ENCODE results near the gene PABPC1L.

The PABPC1L gene

DNA sequence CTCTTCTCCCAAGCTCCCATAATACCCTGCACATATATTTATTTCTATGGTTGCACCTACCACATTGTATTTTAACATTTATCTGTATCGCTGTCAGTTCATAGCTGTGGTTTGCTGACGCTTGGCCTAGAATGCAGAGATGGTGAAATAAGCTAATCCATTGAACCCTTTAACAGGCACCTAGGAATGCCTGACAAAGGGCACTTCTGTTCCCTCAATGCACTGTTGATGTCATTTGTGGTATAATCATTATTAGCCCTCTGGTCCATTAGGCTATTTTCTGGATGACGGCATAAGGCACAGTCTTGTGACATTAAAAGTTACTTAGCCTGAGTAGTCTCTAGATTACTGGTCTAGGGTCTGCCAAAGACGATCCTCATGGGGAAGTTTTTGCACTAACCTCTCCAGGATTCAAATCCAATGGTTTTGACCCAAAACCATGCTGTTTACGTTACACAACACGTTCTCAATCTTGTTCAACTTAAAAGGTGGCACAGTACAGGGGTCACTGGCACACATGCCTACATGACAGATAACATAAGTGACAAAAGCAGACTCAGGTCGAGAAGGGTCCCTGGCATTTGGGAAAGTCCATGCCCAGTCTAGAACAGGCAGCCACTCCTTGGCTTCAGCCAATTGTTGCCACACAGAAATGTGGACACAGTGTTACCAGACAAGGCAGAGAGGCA is 26.5 kb upstream of the PABPC1L start:
- Histone ChIP-seq H3K4me1 (ENCODE audit: insufficient read depth, insufficient read length) (peaks cover 2% of the 10 kb centered on the region), H3K9ac (ENCODE audit: insufficient read length, low read depth) (no peak overlapping the region), H3K36me3 (ENCODE audit: insufficient read depth, insufficient read length, low read length) (peaks cover 13% of the 10 kb centered on the region), H3K4me3 (ENCODE audit: insufficient read length, low read depth) (no peak overlapping the region), H3K27me3 (ENCODE audit: insufficient read depth, insufficient read length) (no peaks in the 10 kb centered on the region), H3K9me3 (ENCODE audit: insufficient read depth, low read length) (no peaks in the 10 kb centered on the region)
- no peak for TF ChIP-seq SUZ12 (IDR thresholded peaks at IDR 0.05; ENCODE audit: extremely low read depth, insufficient read depth, insufficient read length)
- no peak for TF ChIP-seq ZNF274 (IDR thresholded peaks at IDR 0.05; ENCODE audit: low read depth, low read length)
- TF ChIP-seq YY1 (IDR thresholded peaks at IDR 0.05; ENCODE audit: insufficient read depth, insufficient read length), result no peak
- no peak for DNase-seq (ENCODE audit: low read depth, low spot score)

DNA sequence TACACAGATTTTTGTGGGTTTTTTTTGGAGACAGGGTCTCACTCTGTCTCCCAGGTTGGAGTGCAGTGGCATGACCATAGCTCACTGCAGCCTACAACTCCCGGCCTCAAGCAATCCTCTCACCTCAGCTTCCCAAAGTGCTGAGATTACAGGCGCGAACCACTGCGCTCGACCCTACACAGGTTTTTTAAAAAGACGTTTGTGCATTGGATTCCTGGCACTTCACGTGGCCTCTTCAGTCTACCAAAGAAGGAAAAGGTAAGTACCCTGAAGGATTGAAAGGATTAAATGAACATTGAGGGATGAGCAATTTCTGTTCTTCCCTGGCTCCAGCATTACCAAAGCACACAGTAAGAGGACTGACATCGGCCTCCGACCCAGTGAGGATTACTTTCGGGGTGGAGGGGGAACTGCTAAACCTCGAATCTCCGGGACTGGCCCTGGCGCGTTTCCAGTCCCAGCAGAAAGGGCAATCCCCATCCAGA is 24.9 kb upstream of the PABPC1L start:
- peaks cover 28% of the 10 kb centered on the region for H3K36me3 ChIP-seq (ENCODE audit: insufficient read depth, insufficient read length, low read length)
- no peaks in the 10 kb centered on the region for H3K27me3 ChIP-seq (ENCODE audit: insufficient read depth, insufficient read length)
- peaks cover 2% of the 10 kb centered on the region for H3K4me1 ChIP-seq (ENCODE audit: insufficient read depth, insufficient read length)
- H3K4me3 ChIP-seq (ENCODE audit: insufficient read length, low read depth), result peak overlapping the region; percentile 21
- no peak for DNase-seq (ENCODE audit: low read depth, low spot score)
- peak overlapping the region; percentile 57 for H3K9ac ChIP-seq (ENCODE audit: insufficient read length, low read depth)
- no peaks in the 10 kb centered on the region for H3K9me3 ChIP-seq (ENCODE audit: insufficient read depth, low read length)
- TF ChIP-seq SUZ12 (IDR thresholded peaks at IDR 0.05; ENCODE audit: extremely low read depth, insufficient read depth, insufficient read length) (no peak), YY1 (IDR thresholded peaks at IDR 0.05; ENCODE audit: insufficient read depth, insufficient read length) (no peak), ZNF274 (IDR thresholded peaks at IDR 0.05; ENCODE audit: low read depth, low read length) (no peak)

DNA sequence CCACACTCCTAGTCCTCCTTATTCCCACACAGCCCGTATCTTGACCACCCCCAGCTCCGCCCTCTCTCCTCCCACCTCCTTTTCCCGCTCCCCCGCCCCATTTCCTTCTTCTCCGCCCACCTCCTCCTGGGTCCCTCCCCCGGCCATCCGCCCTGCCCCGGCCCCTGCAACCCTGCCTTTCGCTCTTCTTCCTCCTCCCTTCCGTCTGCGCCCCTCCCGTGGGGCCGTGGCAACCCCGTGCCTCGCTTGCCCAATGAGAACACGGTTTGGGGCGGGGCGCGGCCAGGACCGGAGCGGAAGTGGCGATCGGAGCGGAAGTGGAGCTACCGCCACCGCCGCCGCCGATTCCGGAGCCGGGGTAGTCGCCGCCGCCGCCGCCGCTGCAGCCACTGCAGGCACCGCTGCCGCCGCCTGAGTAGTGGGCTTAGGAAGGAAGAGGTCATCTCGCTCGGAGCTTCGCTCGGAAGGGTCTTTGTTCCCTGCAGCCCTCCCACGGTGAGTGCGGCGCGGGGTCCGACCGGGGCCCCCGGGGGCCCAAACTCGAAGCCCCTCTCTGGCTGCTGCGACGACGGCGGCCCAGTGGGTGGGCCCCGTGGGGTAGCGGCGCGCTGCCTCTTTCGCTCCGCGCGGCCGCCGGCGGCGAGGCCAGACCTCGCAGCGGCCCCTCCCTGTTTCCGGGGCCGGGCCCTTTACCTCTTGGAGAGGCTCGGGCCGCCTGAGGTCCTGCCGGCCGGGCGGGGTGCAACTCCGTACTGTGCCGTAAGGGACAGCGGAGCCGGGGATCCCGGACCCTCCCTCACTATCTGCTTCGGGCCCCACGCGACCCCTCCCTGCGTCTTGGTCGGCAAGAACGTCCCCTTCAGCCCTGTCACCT is 24.2 kb upstream of the PABPC1L start, which contains the start of gene YWHAB:
TSS of gene YWHAB (plus strand) at position 314 of the 874 bp plus-strand sequence. CDS start 15,829 bp downstream, outside the sequence.
- H3K9ac ChIP-seq (ENCODE audit: insufficient read length, low read depth), result peak within 1 kb of the TSS; percentile 94

DNA sequence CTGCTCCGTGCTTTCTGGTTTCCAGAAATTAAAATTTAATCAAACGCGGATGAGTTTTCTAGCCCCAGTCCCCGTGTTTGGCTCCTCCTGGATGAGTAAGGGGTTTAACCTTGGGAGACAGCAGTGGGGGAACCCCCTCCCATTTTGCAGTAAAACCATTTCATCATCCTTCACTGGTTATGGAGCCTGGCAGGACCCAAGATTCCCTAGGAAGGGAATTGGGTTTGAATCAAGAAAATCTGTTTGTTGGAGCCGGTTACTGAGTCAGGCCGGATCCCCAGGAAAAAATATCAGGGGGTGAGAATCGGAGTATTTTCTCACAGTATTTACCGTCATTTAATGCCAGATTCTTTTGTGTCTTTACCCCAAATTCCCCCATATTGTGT is 23.6 kb upstream of the PABPC1L start:
- no peak for DNase-seq (ENCODE audit: low read depth, low spot score)
- Histone ChIP-seq H3K9me3 (ENCODE audit: insufficient read depth, low read length) (no peaks in the 10 kb centered on the region), H3K4me3 (ENCODE audit: insufficient read length, low read depth) (peak overlapping the region; percentile 89), H3K9ac (ENCODE audit: insufficient read length, low read depth) (peak overlapping the region; percentile 94), H3K27me3 (ENCODE audit: insufficient read depth, insufficient read length) (no peaks in the 10 kb centered on the region), H3K36me3 (ENCODE audit: insufficient read depth, insufficient read length, low read length) (peaks cover 36% of the 10 kb centered on the region), H3K4me1 (ENCODE audit: insufficient read depth, insufficient read length) (peaks cover 2% of the 10 kb centered on the region)
- TF ChIP-seq ZNF274 (IDR thresholded peaks at IDR 0.05; ENCODE audit: low read depth, low read length) (no peak), SUZ12 (IDR thresholded peaks at IDR 0.05; ENCODE audit: extremely low read depth, insufficient read depth, insufficient read length) (no peak), YY1 (IDR thresholded peaks at IDR 0.05; ENCODE audit: insufficient read depth, insufficient read length) (no peak)

More for the DNA sequence above, 24.2 kb upstream of the PABPC1L start, which contains the start of gene YWHAB:
- Histone ChIP-seq H3K36me3 (ENCODE audit: insufficient read depth, insufficient read length, low read length) (peaks cover 32% of the 10 kb centered on the region), H3K4me3 (ENCODE audit: insufficient read length, low read depth) (peak within 1 kb of the TSS; percentile 89), H3K9me3 (ENCODE audit: insufficient read depth, low read length) (no peaks in the 10 kb centered on the region), H3K27me3 (ENCODE audit: insufficient read depth, insufficient read length) (no peaks in the 10 kb centered on the region), H3K4me1 (ENCODE audit: insufficient read depth, insufficient read length) (peaks cover 2% of the 10 kb centered on the region)
- peak; percentile 98 for DNase-seq (ENCODE audit: low read depth, low spot score)
- TF ChIP-seq ZNF274 (IDR thresholded peaks at IDR 0.05; ENCODE audit: low read depth, low read length), result no peak
- TF ChIP-seq SUZ12 (IDR thresholded peaks at IDR 0.05; ENCODE audit: extremely low read depth, insufficient read depth, insufficient read length), result no peak
- no peak for TF ChIP-seq YY1 (IDR thresholded peaks at IDR 0.05; ENCODE audit: insufficient read depth, insufficient read length)

DNA sequence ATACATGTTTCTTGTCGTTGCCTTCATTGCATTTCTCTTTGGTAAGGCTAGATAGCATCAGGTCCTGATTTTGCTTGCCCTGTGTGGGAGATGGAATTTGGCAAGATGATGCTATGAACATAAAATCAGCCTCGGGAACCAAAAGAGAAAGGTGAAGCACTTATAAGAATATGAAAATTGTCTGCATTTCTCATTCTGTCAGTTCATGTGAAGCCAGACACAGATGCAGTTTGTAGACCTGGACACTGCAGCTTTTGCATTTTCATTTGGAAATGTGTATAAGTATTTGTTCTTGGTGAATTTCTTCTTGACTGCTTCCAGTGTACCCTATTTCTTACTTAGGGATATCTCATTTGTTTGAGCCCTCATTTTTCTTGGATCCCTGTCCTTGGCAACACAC is 23.0 kb upstream of the PABPC1L start:
- DNase-seq (ENCODE audit: low read depth, low spot score), result no peak
- no peaks in the 10 kb centered on the region for H3K9me3 ChIP-seq (ENCODE audit: insufficient read depth, low read length)
- peak overlapping the region; percentile 89 for H3K4me3 ChIP-seq (ENCODE audit: insufficient read length, low read depth)
- TF ChIP-seq ZNF274 (IDR thresholded peaks at IDR 0.05; ENCODE audit: low read depth, low read length) (no peak), SUZ12 (IDR thresholded peaks at IDR 0.05; ENCODE audit: extremely low read depth, insufficient read depth, insufficient read length) (no peak), YY1 (IDR thresholded peaks at IDR 0.05; ENCODE audit: insufficient read depth, insufficient read length) (no peak)
- H3K27me3 ChIP-seq (ENCODE audit: insufficient read depth, insufficient read length), result no peaks in the 10 kb centered on the region
- H3K4me1 ChIP-seq (ENCODE audit: insufficient read depth, insufficient read length), result peaks cover 2% of the 10 kb centered on the region
- peak overlapping the region; percentile 94 for H3K9ac ChIP-seq (ENCODE audit: insufficient read length, low read depth)
- H3K36me3 ChIP-seq (ENCODE audit: insufficient read depth, insufficient read length, low read length), result peaks cover 37% of the 10 kb centered on the region

DNA sequence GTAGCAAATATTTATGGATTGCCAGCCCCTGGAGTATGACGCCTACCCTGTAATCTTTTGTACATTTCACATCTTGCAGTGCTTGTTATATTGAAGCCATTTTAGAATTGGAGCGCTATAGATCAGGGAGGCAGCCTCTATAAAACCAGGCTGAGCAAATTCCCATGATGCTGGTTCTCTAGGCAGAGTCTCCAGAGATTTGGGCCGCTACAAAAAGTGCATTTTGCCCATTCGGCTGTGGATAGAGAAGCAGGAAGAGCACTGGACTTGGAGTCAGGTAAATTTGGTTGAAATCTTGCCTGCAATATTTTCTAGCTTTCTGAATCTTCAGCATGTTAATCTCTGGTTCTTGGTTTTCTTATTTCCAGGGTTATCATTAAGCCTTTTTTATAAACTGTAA is 22.4 kb upstream of the PABPC1L start:
- DNase-seq (ENCODE audit: low read depth, low spot score), result no peak
- H3K9ac ChIP-seq (ENCODE audit: insufficient read length, low read depth), result peak overlapping the region; percentile 94

More for the DNA sequence above, 22.4 kb upstream of the PABPC1L start:
- H3K27me3 ChIP-seq (ENCODE audit: insufficient read depth, insufficient read length), result no peaks in the 10 kb centered on the region
- peak overlapping the region; percentile 89 for H3K4me3 ChIP-seq (ENCODE audit: insufficient read length, low read depth)
- TF ChIP-seq YY1 (IDR thresholded peaks at IDR 0.05; ENCODE audit: insufficient read depth, insufficient read length) (no peak), ZNF274 (IDR thresholded peaks at IDR 0.05; ENCODE audit: low read depth, low read length) (no peak), SUZ12 (IDR thresholded peaks at IDR 0.05; ENCODE audit: extremely low read depth, insufficient read depth, insufficient read length) (no peak)
- no peaks in the 10 kb centered on the region for H3K9me3 ChIP-seq (ENCODE audit: insufficient read depth, low read length)
- H3K4me1 ChIP-seq (ENCODE audit: insufficient read depth, insufficient read length), result peaks cover 2% of the 10 kb centered on the region
- peaks cover 42% of the 10 kb centered on the region for H3K36me3 ChIP-seq (ENCODE audit: insufficient read depth, insufficient read length, low read length)
